A549 (cell line): ENCODE results near the gene SLC25A30.

Experiments used
- EP300 ChIP-seq, 2 experiments: fragments of >200 bp; sonication (Bioruptor Twin); formaldehyde crosslinking; IDR thresholded peaks; 2 replicates in 1 of 2; 3 replicates in 1 of 2; pipeline ENCODE4 v1.6.1; 2016 to 2017
- ESRRA ChIP-seq: fragments of 150-350 bp; IDR thresholded peaks from 2 replicates; pipeline ENCODE4 v1.6.1; 2014; ENCODE audit warnings: mild to moderate bottlenecking, low read length, borderline replicate concordance
- POLR2A ChIP-seq: IDR thresholded peaks from 2 replicates; pipeline ENCODE4 v1.6.1; 2012; ENCODE audit warnings: mild to moderate bottlenecking, low read length
- RCOR1 ChIP-seq: fragments of 150-350 bp; IDR thresholded peaks from 2 replicates; pipeline ENCODE4 v1.6.1; 2014; ENCODE audit warnings: antibody characterized with exemption, low read length, low read depth
- RFX5 ChIP-seq: fragments of 450-650 bp; IDR thresholded peaks from 2 replicates; pipeline ENCODE4 v1.7.1; 2014; ENCODE audit warnings: antibody characterized with exemption, mild to moderate bottlenecking, moderate library complexity
- ZC3H11A ChIP-seq: fragments of 450-650 bp; IDR thresholded peaks from 2 replicates; pipeline ENCODE4 v1.6.1; 2014; ENCODE audit warnings: antibody characterized with exemption, mild to moderate bottlenecking
- TF ChIP-seq, protein P1 (sequence below): fragments of 250-450 bp; sonication (Bioruptor Pico); IDR thresholded peaks from 2 replicates; pipeline ENCODE4 v1.5.0; 2020; ENCODE audit warnings: low read depth, mild to moderate bottlenecking, moderate library complexity
- TF ChIP-seq, protein P2 (sequence below): fragments of >200 bp; sonication (Bioruptor Twin); formaldehyde crosslinking; IDR thresholded peaks from 3 replicates; pipeline ENCODE4 v1.5.1; 2016
- TF ChIP-seq, protein P3 (sequence below): fragments of 450-650 bp; IDR thresholded peaks from 2 replicates; pipeline ENCODE4 v1.6.1; 2014; ENCODE audit warnings: antibody characterized with exemption
- TF ChIP-seq, protein P4 (sequence below): fragments of 200-600 bp; sonication (generic); IDR thresholded peaks from 2 replicates; pipeline ENCODE4 v1.6.1; 2016; ENCODE audit warnings: antibody characterized with exemption, mild to moderate bottlenecking, moderate library complexity
- TF ChIP-seq, protein P5 (sequence below): IDR thresholded peaks from 2 replicates; pipeline ENCODE4 v1.6.1; 2012

DNA sequence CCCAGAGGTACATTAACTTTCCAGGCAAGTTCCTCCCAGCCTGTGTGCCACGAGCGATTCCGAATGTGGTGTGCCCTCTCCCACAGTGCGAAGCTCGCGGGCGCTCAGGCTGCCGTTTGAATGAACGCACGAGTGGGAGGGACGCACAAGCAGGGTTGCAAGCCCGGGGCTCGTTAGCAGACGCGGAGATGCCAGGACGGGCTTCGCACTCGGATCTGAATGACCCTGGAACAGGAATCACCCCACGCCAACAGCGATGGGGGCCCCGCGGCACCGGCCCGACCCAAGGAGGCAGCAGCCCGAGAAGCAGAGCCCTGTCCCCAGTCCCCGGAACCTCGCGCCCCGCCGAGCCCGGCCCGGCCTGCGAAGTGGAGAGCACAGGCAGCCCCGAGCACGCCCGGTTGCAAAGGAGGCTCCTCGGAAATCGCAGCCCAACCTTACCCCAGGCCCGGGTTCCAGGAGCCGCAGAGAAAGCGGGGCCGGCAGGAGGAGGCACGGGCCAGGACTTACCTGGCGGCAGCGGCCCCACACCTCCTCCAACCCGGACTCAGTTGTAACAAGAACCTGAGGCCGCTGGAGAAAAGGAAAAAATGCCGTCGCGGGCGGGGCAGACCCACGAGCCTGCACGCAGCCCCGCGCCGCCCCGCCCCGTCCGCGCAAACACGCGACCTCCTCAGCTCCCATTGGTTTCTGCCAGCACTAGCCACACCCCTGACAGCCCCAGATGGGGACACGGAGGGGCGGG is at the start of gene SLC25A30:
- no peak for TF ChIP-seq ESRRA
- TF ChIP-seq, protein P1, sequence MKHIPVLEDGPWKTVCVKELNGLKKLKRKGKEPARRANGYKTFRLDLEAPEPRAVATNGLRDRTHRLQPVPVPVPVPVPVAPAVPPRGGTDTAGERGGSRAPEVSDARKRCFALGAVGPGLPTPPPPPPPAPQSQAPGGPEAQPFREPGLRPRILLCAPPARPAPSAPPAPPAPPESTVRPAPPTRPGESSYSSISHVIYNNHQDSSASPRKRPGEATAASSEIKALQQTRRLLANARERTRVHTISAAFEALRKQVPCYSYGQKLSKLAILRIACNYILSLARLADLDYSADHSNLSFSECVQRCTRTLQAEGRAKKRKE (CRISPR knock-in tag) = no peak
- no peak for TF ChIP-seq EP300 (IDR thresholded peaks at IDR 0.05)
- TF ChIP-seq, protein P2, sequence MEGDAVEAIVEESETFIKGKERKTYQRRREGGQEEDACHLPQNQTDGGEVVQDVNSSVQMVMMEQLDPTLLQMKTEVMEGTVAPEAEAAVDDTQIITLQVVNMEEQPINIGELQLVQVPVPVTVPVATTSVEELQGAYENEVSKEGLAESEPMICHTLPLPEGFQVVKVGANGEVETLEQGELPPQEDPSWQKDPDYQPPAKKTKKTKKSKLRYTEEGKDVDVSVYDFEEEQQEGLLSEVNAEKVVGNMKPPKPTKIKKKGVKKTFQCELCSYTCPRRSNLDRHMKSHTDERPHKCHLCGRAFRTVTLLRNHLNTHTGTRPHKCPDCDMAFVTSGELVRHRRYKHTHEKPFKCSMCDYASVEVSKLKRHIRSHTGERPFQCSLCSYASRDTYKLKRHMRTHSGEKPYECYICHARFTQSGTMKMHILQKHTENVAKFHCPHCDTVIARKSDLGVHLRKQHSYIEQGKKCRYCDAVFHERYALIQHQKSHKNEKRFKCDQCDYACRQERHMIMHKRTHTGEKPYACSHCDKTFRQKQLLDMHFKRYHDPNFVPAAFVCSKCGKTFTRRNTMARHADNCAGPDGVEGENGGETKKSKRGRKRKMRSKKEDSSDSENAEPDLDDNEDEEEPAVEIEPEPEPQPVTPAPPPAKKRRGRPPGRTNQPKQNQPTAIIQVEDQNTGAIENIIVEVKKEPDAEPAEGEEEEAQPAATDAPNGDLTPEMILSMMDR = no peak
- TF ChIP-seq, protein P3, sequence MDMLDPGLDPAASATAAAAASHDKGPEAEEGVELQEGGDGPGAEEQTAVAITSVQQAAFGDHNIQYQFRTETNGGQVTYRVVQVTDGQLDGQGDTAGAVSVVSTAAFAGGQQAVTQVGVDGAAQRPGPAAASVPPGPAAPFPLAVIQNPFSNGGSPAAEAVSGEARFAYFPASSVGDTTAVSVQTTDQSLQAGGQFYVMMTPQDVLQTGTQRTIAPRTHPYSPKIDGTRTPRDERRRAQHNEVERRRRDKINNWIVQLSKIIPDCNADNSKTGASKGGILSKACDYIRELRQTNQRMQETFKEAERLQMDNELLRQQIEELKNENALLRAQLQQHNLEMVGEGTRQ = no peak
- peak; percentile 52 for TF ChIP-seq POLR2A
- TF ChIP-seq, protein P4, sequence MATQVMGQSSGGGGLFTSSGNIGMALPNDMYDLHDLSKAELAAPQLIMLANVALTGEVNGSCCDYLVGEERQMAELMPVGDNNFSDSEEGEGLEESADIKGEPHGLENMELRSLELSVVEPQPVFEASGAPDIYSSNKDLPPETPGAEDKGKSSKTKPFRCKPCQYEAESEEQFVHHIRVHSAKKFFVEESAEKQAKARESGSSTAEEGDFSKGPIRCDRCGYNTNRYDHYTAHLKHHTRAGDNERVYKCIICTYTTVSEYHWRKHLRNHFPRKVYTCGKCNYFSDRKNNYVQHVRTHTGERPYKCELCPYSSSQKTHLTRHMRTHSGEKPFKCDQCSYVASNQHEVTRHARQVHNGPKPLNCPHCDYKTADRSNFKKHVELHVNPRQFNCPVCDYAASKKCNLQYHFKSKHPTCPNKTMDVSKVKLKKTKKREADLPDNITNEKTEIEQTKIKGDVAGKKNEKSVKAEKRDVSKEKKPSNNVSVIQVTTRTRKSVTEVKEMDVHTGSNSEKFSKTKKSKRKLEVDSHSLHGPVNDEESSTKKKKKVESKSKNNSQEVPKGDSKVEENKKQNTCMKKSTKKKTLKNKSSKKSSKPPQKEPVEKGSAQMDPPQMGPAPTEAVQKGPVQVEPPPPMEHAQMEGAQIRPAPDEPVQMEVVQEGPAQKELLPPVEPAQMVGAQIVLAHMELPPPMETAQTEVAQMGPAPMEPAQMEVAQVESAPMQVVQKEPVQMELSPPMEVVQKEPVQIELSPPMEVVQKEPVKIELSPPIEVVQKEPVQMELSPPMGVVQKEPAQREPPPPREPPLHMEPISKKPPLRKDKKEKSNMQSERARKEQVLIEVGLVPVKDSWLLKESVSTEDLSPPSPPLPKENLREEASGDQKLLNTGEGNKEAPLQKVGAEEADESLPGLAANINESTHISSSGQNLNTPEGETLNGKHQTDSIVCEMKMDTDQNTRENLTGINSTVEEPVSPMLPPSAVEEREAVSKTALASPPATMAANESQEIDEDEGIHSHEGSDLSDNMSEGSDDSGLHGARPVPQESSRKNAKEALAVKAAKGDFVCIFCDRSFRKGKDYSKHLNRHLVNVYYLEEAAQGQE = no peak
- TF ChIP-seq RCOR1 = no peak
- no peak for TF ChIP-seq ZC3H11A
- no peak for TF ChIP-seq RFX5
- TF ChIP-seq, protein P5, sequence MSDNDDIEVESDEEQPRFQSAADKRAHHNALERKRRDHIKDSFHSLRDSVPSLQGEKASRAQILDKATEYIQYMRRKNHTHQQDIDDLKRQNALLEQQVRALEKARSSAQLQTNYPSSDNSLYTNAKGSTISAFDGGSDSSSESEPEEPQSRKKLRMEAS = peak; percentile 58
